H1 (cell line): ENCODE data around the gene LIG1. TPM values are rescaled to one million over a fixed set of nuclear protein-coding genes. Genes with fewer than 3 reads are reported as not detected.

Experiments
- CTCF ChIA-PET: fragments of 300-600 bp; sonication (Branson Sonifier 250); formaldehyde crosslinking; loops from one replicate; lab custom pipeline; 2021; ENCODE audit not compliant: partially characterized antibody; lab: Charles Lee
- POLR2A ChIA-PET: fragments of 300-600 bp; sonication (Branson Sonifier 250); formaldehyde crosslinking; loops from one replicate; lab custom pipeline; 2021; ENCODE audit warnings: inconsistent platforms; ENCODE audit not compliant: partially characterized antibody; lab: Charles Lee
- DNase-seq, 2 experiments: peaks; one replicate each; pipeline versions ENCODE4 v3.0.0 to v3.0.0-alpha.2; 2010 to 2022; ENCODE audit warnings: low spot score in 2 of 2, low read depth in 1 of 2, mixed read lengths in 1 of 2
- FAIRE-seq: peaks from 2 replicates; lab custom pipeline; 2011; peaks lifted over from hg19 to GRCh38; lab: Jason Lieb, UNC
- H2AFZ ChIP-seq: 2 replicates; pipeline ENCODE4 v1.8.1; 2012; ENCODE audit warnings: low read length, inconsistent platforms
- H2AK5ac ChIP-seq: 2 replicates; pipeline ENCODE4 v1.6.1; 2013; ENCODE audit warnings: low read depth, low read length
- H2BK120ac ChIP-seq: replicated peaks from 2 replicates; pipeline ENCODE3; 2013; ENCODE audit warnings: low read depth, low read length, inconsistent platforms
- H2BK12ac ChIP-seq: 2 replicates; pipeline ENCODE4 v1.6.1; 2013; ENCODE audit warnings: low read depth, low read length
- H2BK15ac ChIP-seq: 2 replicates; pipeline ENCODE4 v1.6.1; 2013; ENCODE audit warnings: low read length
- H2BK20ac ChIP-seq: 2 replicates; pipeline ENCODE4 v1.6.1; 2013; ENCODE audit warnings: low read length
- H2BK5ac ChIP-seq: 2 replicates; pipeline ENCODE4 v1.6.1; 2013; ENCODE audit warnings: low read depth, low read length
- H3K14ac ChIP-seq: 2 replicates; pipeline ENCODE4 v1.6.1; 2013; ENCODE audit warnings: inconsistent platforms; ENCODE audit not compliant: insufficient read length
- H3K18ac ChIP-seq: 2 replicates; pipeline ENCODE4 v1.6.1; 2013; ENCODE audit warnings: low read length; ENCODE audit errors: extremely low read depth
- H3K23ac ChIP-seq: 2 replicates; pipeline ENCODE4 v1.6.1; 2013; ENCODE audit warnings: inconsistent platforms; ENCODE audit not compliant: insufficient read length
- H3K23me2 ChIP-seq: 2 replicates; pipeline ENCODE4 v1.6.1; 2013; ENCODE audit warnings: low read depth, low read length
- H3K27ac ChIP-seq: 2 replicates; pipeline ENCODE4 v1.6.1; 2011; ENCODE audit warnings: low read depth, low read length, inconsistent platforms
- H3K27me3 ChIP-seq, 4 experiments: replicated peaks in 1 of 4; 1 replicate in 1 of 4; 2 replicates in 3 of 4; pipeline versions ENCODE4 v1.6.1 to v1.8.1; 2011 to 2013; ENCODE audit warnings: low read length in 3 of 4, mild to moderate bottlenecking in 3 of 4, inconsistent platforms in 2 of 4, mixed read lengths in 2 of 4, moderate library complexity in 1 of 4; ENCODE audit not compliant: control insufficient read depth in 3 of 4, insufficient read depth in 3 of 4; ENCODE audit errors: extremely low read depth in 1 of 4
- H3K36me3 ChIP-seq, 4 experiments: 2 replicates each; pipeline versions ENCODE4 v1.6.1 to v1.8.1; 2011 to 2013; ENCODE audit warnings: mild to moderate bottlenecking in 4 of 4, low read length in 3 of 4, moderate library complexity in 2 of 4, control low read depth in 1 of 4, inconsistent platforms in 1 of 4; ENCODE audit not compliant: insufficient read depth in 4 of 4, control insufficient read depth in 2 of 4
- H3K4ac ChIP-seq: replicated peaks from 2 replicates; pipeline ENCODE3; 2013; ENCODE audit warnings: low read length, low read depth, mixed read lengths, inconsistent platforms; ENCODE audit not compliant: insufficient read length
- H3K4me1 ChIP-seq, 4 experiments: replicated peaks in 1 of 4; 1 replicate in 1 of 4; 2 replicates in 3 of 4; pipeline versions ENCODE4 v1.6.1 to v1.8.1; 2011 to 2013; ENCODE audit warnings: low read length in 3 of 4, inconsistent platforms in 2 of 4, mixed read lengths in 1 of 4; ENCODE audit not compliant: insufficient read depth in 4 of 4, control insufficient read depth in 3 of 4
- H3K4me2 ChIP-seq, 2 experiments: 2 replicates each; pipeline versions ENCODE4 v1.6.1 to v1.8.1; 2011 to 2013; ENCODE audit warnings: low read depth in 2 of 2, low read length in 2 of 2, control low read depth in 1 of 2, inconsistent platforms in 1 of 2, mild to moderate bottlenecking in 1 of 2; ENCODE audit not compliant: insufficient read depth in 1 of 2
- H3K4me3 ChIP-seq, 4 experiments: fragments of 200-600, 300-600 bp in 1 of 4; sonication (generic), shearing (Covaris generic), sonication (Bioruptor Twin) in 1 of 4; 2 replicates each; pipeline versions ENCODE4 v1.5.1 to v1.8.1; 2011 to 2016; ENCODE audit warnings: low read length in 4 of 4, low read depth in 3 of 4, control low read depth in 2 of 4, inconsistent platforms in 2 of 4, mild to moderate bottlenecking in 2 of 4, mixed read lengths in 1 of 4, moderate library complexity in 1 of 4; ENCODE audit not compliant: insufficient read depth in 2 of 4; ENCODE audit errors: extremely low read depth in 1 of 4
- H3K56ac ChIP-seq: replicated peaks from 2 replicates; pipeline ENCODE3; 2013; ENCODE audit warnings: low read depth, mild to moderate bottlenecking, mixed read lengths, low read length, inconsistent platforms; ENCODE audit not compliant: insufficient read length
- H3K79me1 ChIP-seq: 2 replicates; pipeline ENCODE4 v1.6.1; 2013; ENCODE audit warnings: low read depth, low read length, control low read depth
- H3K79me2 ChIP-seq, 2 experiments: 2 replicates each; pipeline versions ENCODE4 v1.6.1 to v1.8.1; 2012 to 2013; ENCODE audit warnings: low read length in 2 of 2, mild to moderate bottlenecking in 2 of 2, inconsistent platforms in 1 of 2; ENCODE audit not compliant: insufficient read depth in 2 of 2, control insufficient read depth in 1 of 2
- H3K9ac ChIP-seq, 4 experiments: replicated peaks in 1 of 4; 1 replicate in 1 of 4; 2 replicates in 3 of 4; pipeline versions ENCODE4 v1.6.1 to v1.8.1; 2011 to 2013; ENCODE audit warnings: low read depth in 3 of 4, low read length in 3 of 4, control low read depth in 2 of 4, mild to moderate bottlenecking in 2 of 4, moderate library complexity in 2 of 4, inconsistent platforms in 1 of 4; ENCODE audit errors: extremely low read depth in 1 of 4
- H3K9me3 ChIP-seq, 2 experiments: 2 replicates each; pipeline versions ENCODE4 v1.6.1 to v1.8.1; 2012 to 2013; ENCODE audit warnings: mild to moderate bottlenecking in 2 of 2, moderate library complexity in 2 of 2, control low read depth in 1 of 2, inconsistent platforms in 1 of 2, low read depth in 1 of 2, low read length in 1 of 2, mixed read lengths in 1 of 2; ENCODE audit not compliant: insufficient read depth in 2 of 2
- H4K20me1 ChIP-seq, 2 experiments: replicated peaks in 1 of 2; 2 replicates each; pipeline versions ENCODE3 to v1.8.1; 2011 to 2013; ENCODE audit warnings: inconsistent platforms in 2 of 2, low read length in 2 of 2, mild to moderate bottlenecking in 1 of 2; ENCODE audit not compliant: insufficient read depth in 2 of 2, control insufficient read depth in 1 of 2
- H4K5ac ChIP-seq: 2 replicates; pipeline ENCODE4 v1.6.1; 2013; ENCODE audit warnings: low read length, low read depth, mixed read lengths, inconsistent platforms; ENCODE audit not compliant: insufficient read length
- H4K8ac ChIP-seq: 2 replicates; pipeline ENCODE4 v1.8.0; 2013; ENCODE audit warnings: mild to moderate bottlenecking, moderate library complexity, low read length, inconsistent platforms; ENCODE audit not compliant: insufficient read depth; ENCODE audit errors: extremely low read depth
- H4K91ac ChIP-seq: replicated peaks from 2 replicates; pipeline ENCODE3; 2013; ENCODE audit warnings: low read length, mixed read lengths, inconsistent platforms; ENCODE audit not compliant: insufficient read length
- BRCA1 ChIP-seq: IDR thresholded peaks from 2 replicates; pipeline ENCODE4 v1.6.1; 2012; ENCODE audit warnings: low read depth, low read length, improper control_type of control experiment
- CBX5 ChIP-seq: fragments of 300-800, 300-1000 bp; sonication (generic); IDR thresholded peaks from 2 replicates; pipeline ENCODE4 v1.7.1; 2016; ENCODE audit warnings: antibody characterized with exemption, low read length, low read depth
- CBX8 ChIP-seq: fragments of 300-800, 300-1000 bp; sonication (generic); IDR thresholded peaks from 2 replicates; pipeline ENCODE4 v1.7.1; 2016; ENCODE audit warnings: low read depth, low read length, borderline replicate concordance
- EGR1 ChIP-seq: IDR thresholded peaks from 2 replicates; pipeline ENCODE4 v1.6.1; 2011; ENCODE audit warnings: low read depth, low read length, borderline replicate concordance
- GTF2F1 ChIP-seq: IDR thresholded peaks from 2 replicates; pipeline ENCODE4 v1.6.1; 2012; ENCODE audit warnings: low read depth, low read length, improper control_type of control experiment, borderline replicate concordance
- NRF1 ChIP-seq: IDR thresholded peaks from 2 replicates; pipeline ENCODE4 v1.6.1; 2011; ENCODE audit warnings: mild to moderate bottlenecking, low read depth, low read length, improper control_type of control experiment
- PHF8 ChIP-seq: fragments of 200-600 bp; sonication (generic); conservative IDR thresholded peaks from 2 replicates; pipeline ENCODE4 v1.7.1; 2012; ENCODE audit warnings: low read depth, mild to moderate bottlenecking, inconsistent platforms, low read length, moderate library complexity
- POLR2AphosphoS5 ChIP-seq: IDR thresholded peaks from 2 replicates; pipeline ENCODE4 v1.6.1; 2011; ENCODE audit warnings: low read depth, low read length
- RBBP5 ChIP-seq: IDR thresholded peaks from 2 replicates; pipeline ENCODE4 v1.7.1; 2012; ENCODE audit warnings: low read depth, mild to moderate bottlenecking, inconsistent platforms, low read length, moderate library complexity, borderline replicate concordance
- RXRA ChIP-seq: IDR thresholded peaks from 2 replicates; pipeline ENCODE4 v1.6.1; 2011; ENCODE audit warnings: low read depth, mild to moderate bottlenecking, low read length, moderate library complexity; ENCODE audit not compliant: insufficient read depth
- SP4 ChIP-seq: IDR thresholded peaks from 2 replicates; pipeline ENCODE4 v1.6.1; 2012; ENCODE audit warnings: low read length, inconsistent platforms
- TEAD4 ChIP-seq: IDR thresholded peaks from 2 replicates; pipeline ENCODE4 v1.6.1; 2012; ENCODE audit warnings: low read depth, low read length, inconsistent platforms, mixed read lengths
- USF2 ChIP-seq: IDR thresholded peaks from 2 replicates; pipeline ENCODE4 v1.6.1; 2011; ENCODE audit warnings: low read length, improper control_type of control experiment
- ZNF274 ChIP-seq: IDR thresholded peaks from 2 replicates; pipeline ENCODE4 v1.7.0; 2012; ENCODE audit warnings: low read length, borderline replicate concordance; ENCODE audit errors: extremely low read depth
- WGBS, 2 experiments: shearing (Covaris generic) in 1 of 2; methylation state at CpG; one replicate each; pipeline versions ENCODE4 v1.1.6 to v1.1.7; 2013 to 2015; ENCODE audit warnings: low lambda C conversion rate in 2 of 2, mixed read lengths in 2 of 2, inconsistent platforms in 1 of 2, low coverage in 1 of 2, missing lambda C conversion rate in 1 of 2; ENCODE audit not compliant: insufficient replicate concordance in 2 of 2, insufficient coverage in 1 of 2, insufficient read length in 1 of 2; ENCODE audit errors: extremely low coverage in 1 of 2, missing lambda C conversion rate in 1 of 2; 5-methylcytosine and 5-hydroxymethylcytosine counted together
- polyA plus RNA-seq, 7 experiments: library from polyadenylated mRNA; depleted of rRNA in 3 of 7; stranded (reverse) in 5 of 7; unstranded in 2 of 7; fragments of >200 nt in 5 of 7; fragments of 200-250 nt in 2 of 7; gene quantifications; 1 replicate in 5 of 7; 2 replicates in 1 of 7; 4 replicates in 1 of 7; pipeline versions ENCODE4 v1.2.1 to v1.2.3, GENCODE V29; 2011 to 2013; ENCODE audit warnings: missing spikeins in 2 of 7, mixed read lengths in 2 of 7
- total RNA-seq: library from RNA; stranded (reverse); fragmentation: NEBNext Ultra II Directional; extraction: Animal tissue kit (Norgen Biotek cat#: 25700); gene quantifications from 2 replicates; pipeline ENCODE4 v1.2.1, GENCODE V29; 2021

LIG1 gene
- total and polyA plus RNA-seq, 2 of the 8 experiments (the other 6 are each of a cell fraction or from before 2014, with no cell fraction given) = 67.6 to 113 TPM

GRCh38 chr19:48136547-48136946 lies 33.6 kb downstream of the LIG1 start:
- no peak overlapping the region for H3K23ac ChIP-seq
- H2BK20ac ChIP-seq = no peak overlapping the region
- H2BK15ac ChIP-seq = no peak overlapping the region
- no peaks in the 10 kb centered on the region for H3K79me2 ChIP-seq
- H3K23me2 ChIP-seq = no peaks in the 10 kb centered on the region
- H3K4me3 ChIP-seq = no peak overlapping the region
- H2BK120ac ChIP-seq = no peak overlapping the region
- H3K27ac ChIP-seq = no peak overlapping the region
- no peak overlapping the region for H3K9ac ChIP-seq
- H3K9me3 ChIP-seq = no peaks in the 10 kb centered on the region
- H3K56ac ChIP-seq = no peak overlapping the region
- peak overlapping the region; percentile 12; the same call in 1 of the 2 replicates for H4K8ac ChIP-seq
- CTCF ChIA-PET = interaction anchor here (0.9 to 2.1 kb wide), 3 partner anchors 16 to 175 kb away, joined by 3 to 5 read pairs (median 4); no protein-coding TSS in a partner anchor
- H4K91ac ChIP-seq = no peak overlapping the region
- H3K14ac ChIP-seq = no peak overlapping the region
- DNase-seq (no peak), FAIRE-seq (no peak)
- no peak overlapping the region for H2BK5ac ChIP-seq
- 0 out of 2 replicates have a peak, but pooled peaks cover 2% of the 10 kb centered on the region for H3K79me1 ChIP-seq
- peaks cover 0 to 6% of the 10 kb centered on the region in 2 experiments for H4K20me1 ChIP-seq
- H3K4ac ChIP-seq = no peak overlapping the region
- peaks cover 8 to 18% (median 15%) of the 10 kb centered on the region in 4 experiments; a peak in 6 of 8 replicates for H3K36me3 ChIP-seq
- H2AK5ac ChIP-seq = no peak overlapping the region
- H4K5ac ChIP-seq = no peak overlapping the region
- no peak overlapping the region for H2AFZ ChIP-seq
- H2BK12ac ChIP-seq = no peak overlapping the region
- no peaks in the 10 kb centered on the region for H3K27me3 ChIP-seq
- H3K4me1 ChIP-seq = no peaks in the 10 kb centered on the region
- POLR2A ChIA-PET = no interaction called here
- WGBS, 2 experiments = 95% methylated on average over 4 of the region's 4 CpGs; no CpG with 5 or more reads in 1 of the 2 experiments
- H3K18ac ChIP-seq = no peak overlapping the region
- H3K4me2 ChIP-seq = no peak overlapping the region
- TF ChIP-seq CBX8 = no peak
- TF ChIP-seq EGR1 = no peak
- TF ChIP-seq RXRA = no peak
- TF ChIP-seq SP4 = no peak
- no peak for TF ChIP-seq RBBP5
- TF ChIP-seq TEAD4 = no peak
- no peak for TF ChIP-seq PHF8
- TF ChIP-seq CBX5 = no peak
- no peak for TF ChIP-seq GTF2F1
- TF ChIP-seq ZNF274 = no peak
- TF ChIP-seq POLR2AphosphoS5 = no peak
- TF ChIP-seq NRF1 = no peak
- TF ChIP-seq USF2 = no peak
- no peak for TF ChIP-seq BRCA1
